Measurements from ENCODE around the gene MORN1. TPM values are rescaled to one million over a fixed set of nuclear protein-coding genes. Genes with fewer than 3 reads are reported as not detected.
A peak's percentile ranks its signal among the peaks of the same experiment; 100 is the strongest.

Gene MORN1
- polyA plus RNA-seq, 1 donor: 10.3 TPM

GRCh38 chr1:2381741-2382620 lies 9.4 kb downstream of the MORN1 start:
- peak; percentile 68 to 71 for DNase-seq
- no CpG with 5 or more reads among the region's 28 CpGs for WGBS (ENCODE audit: insufficient coverage, low lambda C conversion rate)
- Histone ChIP-seq H3K27me3 (ENCODE audit: control insufficient read depth, insufficient read depth, low read length) (no peaks in the 10 kb centered on the region), H3K4me3 (ENCODE audit: low read length) (no peak overlapping the region), H3K36me3 (ENCODE audit: control insufficient read depth, insufficient read depth, low read length) (peaks cover 5% of the 10 kb centered on the region), H3K4me1 (ENCODE audit: control insufficient read depth, insufficient read depth, low read length) (peaks cover 16% of the 10 kb centered on the region), H3K27ac (ENCODE audit: low read length) (no peak overlapping the region), H3K9me3 (ENCODE audit: control insufficient read depth, low read depth, low read length) (no peaks in the 10 kb centered on the region)

- no peak for DNase-seq
- peaks cover 2% of the 10 kb centered on the region for H3K36me3 ChIP-seq (ENCODE audit: control insufficient read depth, insufficient read depth, low read length)
- H3K4me3 ChIP-seq (ENCODE audit: low read length): no peak overlapping the region
- peaks cover 16% of the 10 kb centered on the region for H3K4me1 ChIP-seq (ENCODE audit: control insufficient read depth, insufficient read depth, low read length)
- no peak overlapping the region for H3K27ac ChIP-seq (ENCODE audit: low read length)
- H3K9me3 ChIP-seq (ENCODE audit: control insufficient read depth, low read depth, low read length): no peaks in the 10 kb centered on the region
- no CpG with 5 or more reads among the region's 32 CpGs for WGBS (ENCODE audit: insufficient coverage, low lambda C conversion rate)
- no peaks in the 10 kb centered on the region for H3K27me3 ChIP-seq (ENCODE audit: control insufficient read depth, insufficient read depth, low read length)
Observed at GRCh38 chr1:2380816-2381591, 10.3 kb downstream of the MORN1 start.

GRCh38 chr1:2379733-2380404 lies 11.5 kb downstream of the MORN1 start:
- no peak for DNase-seq

GRCh38 chr1:2378956-2379732 lies 12.2 kb downstream of the MORN1 start:
- Histone ChIP-seq H3K4me1 (ENCODE audit: control insufficient read depth, insufficient read depth, low read length) (peaks cover 16% of the 10 kb centered on the region), H3K27ac (ENCODE audit: low read length) (no peak overlapping the region), H3K4me3 (ENCODE audit: low read length) (no peak overlapping the region), H3K9me3 (ENCODE audit: control insufficient read depth, low read depth, low read length) (no peaks in the 10 kb centered on the region), H3K27me3 (ENCODE audit: control insufficient read depth, insufficient read depth, low read length) (no peaks in the 10 kb centered on the region), H3K36me3 (ENCODE audit: control insufficient read depth, insufficient read depth, low read length) (peaks cover 1% of the 10 kb centered on the region)
- 67% methylated on average over 1 of the region's 18 CpGs for WGBS (ENCODE audit: insufficient coverage, low lambda C conversion rate)
- DNase-seq: no peak

More at GRCh38 chr1:2379733-2380404, 11.5 kb downstream of the MORN1 start:
- Histone ChIP-seq H3K4me3 (ENCODE audit: low read length) (no peak overlapping the region), H3K36me3 (ENCODE audit: control insufficient read depth, insufficient read depth, low read length) (peaks cover 2% of the 10 kb centered on the region), H3K27me3 (ENCODE audit: control insufficient read depth, insufficient read depth, low read length) (no peaks in the 10 kb centered on the region), H3K9me3 (ENCODE audit: control insufficient read depth, low read depth, low read length) (no peaks in the 10 kb centered on the region), H3K4me1 (ENCODE audit: control insufficient read depth, insufficient read depth, low read length) (peaks cover 16% of the 10 kb centered on the region), H3K27ac (ENCODE audit: low read length) (no peak overlapping the region)
- WGBS (ENCODE audit: insufficient coverage, low lambda C conversion rate): no CpG with 5 or more reads among the region's 23 CpGs

- no peaks in the 10 kb centered on the region for H3K9me3 ChIP-seq (ENCODE audit: control insufficient read depth, low read depth, low read length)
- no peaks in the 10 kb centered on the region for H3K36me3 ChIP-seq (ENCODE audit: control insufficient read depth, insufficient read depth, low read length)
- H3K4me3 ChIP-seq (ENCODE audit: low read length): no peak overlapping the region
- peaks cover 16% of the 10 kb centered on the region for H3K4me1 ChIP-seq (ENCODE audit: control insufficient read depth, insufficient read depth, low read length)
- H3K27me3 ChIP-seq (ENCODE audit: control insufficient read depth, insufficient read depth, low read length): no peaks in the 10 kb centered on the region
- no peak for DNase-seq
- WGBS (ENCODE audit: insufficient coverage, low lambda C conversion rate): no CpG with 5 or more reads among the region's 24 CpGs
- no peak overlapping the region for H3K27ac ChIP-seq (ENCODE audit: low read length)
Observed at GRCh38 chr1:2378441-2378851, 12.9 kb downstream of the MORN1 start.

GRCh38 chr1:2377751-2378440 lies 13.5 kb downstream of the MORN1 start:
- Histone ChIP-seq H3K27me3 (ENCODE audit: control insufficient read depth, insufficient read depth, low read length) (no peaks in the 10 kb centered on the region), H3K4me3 (ENCODE audit: low read length) (no peak overlapping the region), H3K27ac (ENCODE audit: low read length) (no peak overlapping the region), H3K4me1 (ENCODE audit: control insufficient read depth, insufficient read depth, low read length) (peaks cover 16% of the 10 kb centered on the region), H3K9me3 (ENCODE audit: control insufficient read depth, low read depth, low read length) (no peaks in the 10 kb centered on the region), H3K36me3 (ENCODE audit: control insufficient read depth, insufficient read depth, low read length) (no peaks in the 10 kb centered on the region)
- WGBS (ENCODE audit: insufficient coverage, low lambda C conversion rate): no CpG with 5 or more reads among the region's 16 CpGs
- peak in 1 of 2 donors; percentile 34 for DNase-seq

GRCh38 chr1:2376931-2377672 lies 14.3 kb downstream of the MORN1 start:
- 60% methylated on average over 1 of the region's 25 CpGs for WGBS (ENCODE audit: insufficient coverage, low lambda C conversion rate)
- no peak for DNase-seq

GRCh38 chr1:2376261-2376741 lies 15.1 kb downstream of the MORN1 start:
- H3K9me3 ChIP-seq (ENCODE audit: control insufficient read depth, low read depth, low read length): no peaks in the 10 kb centered on the region
- H3K27me3 ChIP-seq (ENCODE audit: control insufficient read depth, insufficient read depth, low read length): no peaks in the 10 kb centered on the region
- no peaks in the 10 kb centered on the region for H3K36me3 ChIP-seq (ENCODE audit: control insufficient read depth, insufficient read depth, low read length)
- WGBS (ENCODE audit: insufficient coverage, low lambda C conversion rate): no CpG with 5 or more reads among the region's 23 CpGs
- H3K4me1 ChIP-seq (ENCODE audit: control insufficient read depth, insufficient read depth, low read length): peaks cover 8% of the 10 kb centered on the region
- no peak for DNase-seq
- no peak overlapping the region for H3K27ac ChIP-seq (ENCODE audit: low read length)
- H3K4me3 ChIP-seq (ENCODE audit: low read length): no peak overlapping the region

More at GRCh38 chr1:2376931-2377672, 14.3 kb downstream of the MORN1 start:
- H3K9me3 ChIP-seq (ENCODE audit: control insufficient read depth, low read depth, low read length): no peaks in the 10 kb centered on the region
- H3K27me3 ChIP-seq (ENCODE audit: control insufficient read depth, insufficient read depth, low read length): no peaks in the 10 kb centered on the region
- H3K4me1 ChIP-seq (ENCODE audit: control insufficient read depth, insufficient read depth, low read length): peaks cover 16% of the 10 kb centered on the region
- H3K4me3 ChIP-seq (ENCODE audit: low read length): no peak overlapping the region
- H3K36me3 ChIP-seq (ENCODE audit: control insufficient read depth, insufficient read depth, low read length): no peaks in the 10 kb centered on the region
- no peak overlapping the region for H3K27ac ChIP-seq (ENCODE audit: low read length)

- no CpG with 5 or more reads among the region's 7 CpGs for WGBS (ENCODE audit: insufficient coverage, low lambda C conversion rate)
- H3K27me3 ChIP-seq (ENCODE audit: control insufficient read depth, insufficient read depth, low read length): no peaks in the 10 kb centered on the region
- peaks cover 8% of the 10 kb centered on the region for H3K4me1 ChIP-seq (ENCODE audit: control insufficient read depth, insufficient read depth, low read length)
- no peak overlapping the region for H3K4me3 ChIP-seq (ENCODE audit: low read length)
- H3K9me3 ChIP-seq (ENCODE audit: control insufficient read depth, low read depth, low read length): no peaks in the 10 kb centered on the region
- H3K27ac ChIP-seq (ENCODE audit: low read length): no peak overlapping the region
- DNase-seq: no peak
- H3K36me3 ChIP-seq (ENCODE audit: control insufficient read depth, insufficient read depth, low read length): no peaks in the 10 kb centered on the region
Observed at GRCh38 chr1:2375923-2376260, 15.5 kb downstream of the MORN1 start.

Measured in large intestine (tissue), 3 donors.